NCI-H2107 treated with DMSO at 0.1 percent for 48 hours (cell line): ENCODE data around the gene SPACDR.

ENCODE experiments used
- DNase-seq: peaks from one replicate; lab custom pipeline; 2025; ENCODE audit not compliant: unreplicated experiment; lab: John Stamatoyannopoulos, UW

Gene SPACDR

GRCh38 chr7:100486111-100486636 lies 22.1 kb upstream of the SPACDR start:
- DNase-seq, result no peak

GRCh38 chr7:100485471-100485876 lies 21.4 kb upstream of the SPACDR start:
- no peak for DNase-seq

GRCh38 chr7:100484673-100485045 lies 20.6 kb upstream of the SPACDR start:
- no peak for DNase-seq

- DNase-seq, result no peak
These were observed 19.9 kb upstream of the SPACDR start, which contains the start of gene NYAP1 for GRCh38 chr7:100483722-100484672. Gene NYAP1 (plus strand): TSS chr7:100483927. CDS start chr7:100485312, 1,385 bp downstream.

GRCh38 chr7:100483090-100483721 lies 19.1 kb upstream of the SPACDR start:
- no peak for DNase-seq

GRCh38 chr7:100482728-100483089 lies 18.6 kb upstream of the SPACDR start:
- no peak for DNase-seq

GRCh38 chr7:100481466-100481865 lies 17.4 kb upstream of the SPACDR start:
- no peak for DNase-seq

GRCh38 chr7:100478958-100479660 lies 15.0 kb upstream of the SPACDR start, which contains the start of gene TSC22D4:
Gene TSC22D4 (minus strand): TSS chr7:100479214. CDS start chr7:100478038, 1,176 bp downstream.
- DNase-seq, result peak; percentile 83

- DNase-seq, result no peak
These were observed 13.8 kb upstream of the SPACDR start for GRCh38 chr7:100477871-100478267.

GRCh38 chr7:100476903-100477870 lies 13.1 kb upstream of the SPACDR start:
- no peak for DNase-seq

GRCh38 chr7:100476101-100476780 lies 12.2 kb upstream of the SPACDR start:
- DNase-seq, result no peak

- no peak for DNase-seq
These were observed 11.5 kb upstream of the SPACDR start for GRCh38 chr7:100475549-100475948.

- DNase-seq, result no peak
These were observed 8.9 kb upstream of the SPACDR start for GRCh38 chr7:100472854-100473499.

- DNase-seq, result no peak
These were observed 8.2 kb upstream of the SPACDR start for GRCh38 chr7:100472121-100472851.

GRCh38 chr7:100471021-100471420 lies 7.0 kb upstream of the SPACDR start:
- no peak for DNase-seq

- DNase-seq, result peak; percentile 41
These were observed 5.4 kb upstream of the SPACDR start for GRCh38 chr7:100469227-100470044.

GRCh38 chr7:100467638-100468373 lies 3.7 kb upstream of the SPACDR start:
- DNase-seq, result no peak
